Measurements from ENCODE around the gene ACTL6B.

Gene ACTL6B

GRCh38 chr7:100627238-100627549 is 29.1 kb downstream of the ACTL6B start:
- no peak for DNase-seq (ENCODE audit: low read depth in 3 of 3)

GRCh38 chr7:100626530-100627237 is 29.6 kb downstream of the ACTL6B start:
- peak; percentile 74 to 85 (median 80) for DNase-seq (ENCODE audit: low read depth in 3 of 3)

- DNase-seq (ENCODE audit: low read depth in 3 of 3): no peak
Observed at GRCh38 chr7:100626055-100626454, 30.2 kb downstream of the ACTL6B start.

GRCh38 chr7:100623951-100624824 is 32.1 kb downstream of the ACTL6B start:
- DNase-seq (ENCODE audit: low read depth in 3 of 3): no peak

GRCh38 chr7:100621554-100621953 is 34.7 kb downstream of the ACTL6B start:
- no peak for DNase-seq (ENCODE audit: low read depth in 3 of 3)

GRCh38 chr7:100620804-100621203 is 35.4 kb downstream of the ACTL6B start:
- no peak for DNase-seq (ENCODE audit: low read depth in 3 of 3)

GRCh38 chr7:100620239-100620638 is 36.0 kb downstream of the ACTL6B start:
- no peak for DNase-seq (ENCODE audit: low read depth in 3 of 3)

- no peak for DNase-seq (ENCODE audit: low read depth in 3 of 3)
Observed at GRCh38 chr7:100614308-100614861, 41.9 kb downstream of the ACTL6B start.

GRCh38 chr7:100613412-100614175 is 42.7 kb downstream of the ACTL6B start:
- DNase-seq (ENCODE audit: low read depth in 3 of 3): no peak

GRCh38 chr7:100612730-100613390 is 43.4 kb downstream of the ACTL6B start:
- no peak for DNase-seq (ENCODE audit: low read depth in 3 of 3)

- DNase-seq (ENCODE audit: low read depth in 3 of 3): peak; percentile 95 to 99 (median 97)
Observed at GRCh38 chr7:100611983-100612729, 44.1 kb downstream of the ACTL6B start, which contains the start of gene MOSPD3. MOSPD3 (plus strand) TSS chr7:100612540; CDS start chr7:100612792, 252 bp downstream.

GRCh38 chr7:100609958-100610357 is 46.3 kb downstream of the ACTL6B start:
- no peak for DNase-seq (ENCODE audit: low read depth in 3 of 3)

GRCh38 chr7:100607111-100607510 is 49.1 kb downstream of the ACTL6B start:
- DNase-seq (ENCODE audit: low read depth in 3 of 3): no peak

- no peak for DNase-seq (ENCODE audit: low read depth in 3 of 3)
Observed at GRCh38 chr7:100606313-100606712, 49.9 kb downstream of the ACTL6B start.

GRCh38 chr7:100604976-100605911 is 51.0 kb downstream of the ACTL6B start:
- DNase-seq (ENCODE audit: low read depth in 3 of 3): no peak

GRCh38 chr7:100604028-100604975 is 51.9 kb downstream of the ACTL6B start:
- DNase-seq (ENCODE audit: low read depth in 3 of 3): peak; percentile 48 to 49 (median 49)

GRCh38 chr7:100603726-100604027 is 52.6 kb downstream of the ACTL6B start:
- no peak for DNase-seq (ENCODE audit: low read depth in 3 of 3)

GRCh38 chr7:100602889-100603725 is 53.1 kb downstream of the ACTL6B start:
- DNase-seq (ENCODE audit: low read depth in 3 of 3): no peak

All from stimulated activated CD4-positive, alpha-beta T cell treated with anti-CD3 and anti-CD28 coated beads, TNF-alpha, amount 100 ng/mL, for 4 hours (primary cell).